HepG2 (cell line): ENCODE data around the gene LTB4R. TPM values are rescaled to one million over a fixed set of nuclear protein-coding genes. Genes with fewer than 3 reads are reported as not detected.

Source experiments
- CAMTA2 ChIP-seq: sonication (generic); formaldehyde crosslinking; IDR thresholded peaks from 2 replicates; pipeline ENCODE4 v1.4.0; 2020; ENCODE audit warnings: mild to moderate bottlenecking, missing genetic modification reagents, borderline replicate concordance
- DNMT3B ChIP-seq: conservative IDR thresholded peaks from 2 replicates; pipeline ENCODE4 v1.6.1; 2016; ENCODE audit warnings: missing biosample characterization, control low read depth
- GTF3A ChIP-seq: sonication (generic); formaldehyde crosslinking; conservative IDR thresholded peaks from 2 replicates; pipeline ENCODE4 v1.4.0; 2020; ENCODE audit warnings: mild to moderate bottlenecking, missing genetic modification reagents
- MTA1 ChIP-seq: sonication (generic); formaldehyde crosslinking; IDR thresholded peaks from 2 replicates; pipeline ENCODE4 v1.4.0; 2020; ENCODE audit warnings: missing genetic modification reagents, mild to moderate bottlenecking, borderline replicate concordance
- PAF1 ChIP-seq: IDR thresholded peaks from 2 replicates; pipeline ENCODE4 v1.6.1; 2016; ENCODE audit warnings: missing genetic modification reagents, missing compliant biosample characterization
- RBFOX2 ChIP-seq: fragments of 200-400 bp; formaldehyde crosslinking; IDR thresholded peaks from 2 replicates; pipeline ENCODE4 v1.6.1; 2017; ENCODE audit warnings: low read depth, mild to moderate bottlenecking, low read length
- RBM39 ChIP-seq: fragments of 200-400 bp; formaldehyde crosslinking; IDR thresholded peaks from one replicate; pipeline ENCODE4 v1.6.1; 2018; ENCODE audit warnings: antibody characterized with exemption, mild to moderate bottlenecking, low read depth, low read length; ENCODE audit not compliant: poor library complexity, severe bottlenecking
- SNAI1 ChIP-seq: sonication (generic); formaldehyde crosslinking; IDR thresholded peaks from 2 replicates; pipeline ENCODE4 v1.5.0; 2020; ENCODE audit warnings: mild to moderate bottlenecking, missing genetic modification reagents, borderline replicate concordance
- SNAPC2 ChIP-seq: sonication (generic); formaldehyde crosslinking; IDR thresholded peaks from 2 replicates; pipeline ENCODE4 v1.8.1; 2022; ENCODE audit warnings: mild to moderate bottlenecking, missing genetic modification reagents
- STAG1 ChIP-seq: sonication (generic); formaldehyde crosslinking; IDR thresholded peaks from 2 replicates; pipeline ENCODE4 v1.4.0; 2020; ENCODE audit warnings: missing genetic modification reagents
- TOPORS ChIP-seq: sonication (generic); formaldehyde crosslinking; IDR thresholded peaks from 2 replicates; pipeline ENCODE4 v1.8.0; 2023; ENCODE audit warnings: mild to moderate bottlenecking, missing genetic modification reagents
- ZNF235 ChIP-seq: sonication (generic); formaldehyde crosslinking; IDR thresholded peaks from 2 replicates; pipeline ENCODE4 v1.8.1; 2023; ENCODE audit warnings: mild to moderate bottlenecking, missing genetic modification reagents, borderline replicate concordance
- ZNF274 ChIP-seq: sonication (generic); formaldehyde crosslinking; IDR thresholded peaks from 2 replicates; pipeline ENCODE4 v1.5.1; 2020; ENCODE audit warnings: mild to moderate bottlenecking, missing genetic modification reagents
- ZNF354B ChIP-seq: sonication (generic); formaldehyde crosslinking; IDR thresholded peaks from 2 replicates; pipeline ENCODE4 v1.8.0; 2022; ENCODE audit warnings: mild to moderate bottlenecking, missing genetic modification reagents
- ZNF766 ChIP-seq: sonication (generic); formaldehyde crosslinking; IDR thresholded peaks from 2 replicates; pipeline ENCODE4 v1.5.0; 2020; ENCODE audit warnings: missing genetic modification reagents, borderline replicate concordance
- ZNF792 ChIP-seq: IDR thresholded peaks from 2 replicates; pipeline ENCODE4 v1.6.1; 2016
- ZNF850 ChIP-seq: sonication (generic); formaldehyde crosslinking; conservative IDR thresholded peaks from 2 replicates; pipeline ENCODE4 v1.9.0; 2021; ENCODE audit warnings: mild to moderate bottlenecking, missing genetic modification reagents
- ZNF878 ChIP-seq: sonication (generic); formaldehyde crosslinking; IDR thresholded peaks from 2 replicates; pipeline ENCODE4 v1.8.1; 2023; ENCODE audit warnings: mild to moderate bottlenecking, missing genetic modification reagents, moderate library complexity
- polyA plus RNA-seq, 8 experiments: library from polyadenylated mRNA; depleted of rRNA in 3 of 8; stranded (reverse) in 7 of 8; unstranded in 1 of 8; fragments of >200 nt; fragmentation: Illumina TruSeq in 4 of 8; extraction: Trizol in 4 of 8; gene quantifications; 2 replicates each; pipeline versions ENCODE4 v1.2.1 to v1.2.3, GENCODE V29; 2011 to 2016; ENCODE audit warnings: low read depth in 4 of 8, missing spikeins in 1 of 8, mixed read lengths in 1 of 8; ENCODE audit not compliant: insufficient read depth in 1 of 8
- total RNA-seq, 5 experiments: library from RNA; depleted of rRNA; stranded (reverse); fragments of >200 nt; fragmentation: Illumina TruSeq; extraction: Trizol; gene quantifications; 2 replicates each; pipeline ENCODE4 v1.2.3, GENCODE V29; 2016; ENCODE audit warnings: low read depth in 1 of 5
- TF ChIP-seq, protein P1 (sequence below): sonication (generic); formaldehyde crosslinking; IDR thresholded peaks from 2 replicates; pipeline ENCODE4 v1.4.0; 2020; ENCODE audit warnings: mild to moderate bottlenecking, missing genetic modification reagents
- TF ChIP-seq, protein P2 (sequence below): sonication (generic); formaldehyde crosslinking; IDR thresholded peaks from 2 replicates; pipeline ENCODE4 v1.9.0; 2021; ENCODE audit warnings: missing genetic modification reagents, borderline replicate concordance

Gene LTB4R
- total and polyA plus RNA-seq, 2 of the 13 experiments (the other 11 are each of a cell fraction or from before 2014, with no cell fraction given), result 3.2 to 8.2 TPM

DNA sequence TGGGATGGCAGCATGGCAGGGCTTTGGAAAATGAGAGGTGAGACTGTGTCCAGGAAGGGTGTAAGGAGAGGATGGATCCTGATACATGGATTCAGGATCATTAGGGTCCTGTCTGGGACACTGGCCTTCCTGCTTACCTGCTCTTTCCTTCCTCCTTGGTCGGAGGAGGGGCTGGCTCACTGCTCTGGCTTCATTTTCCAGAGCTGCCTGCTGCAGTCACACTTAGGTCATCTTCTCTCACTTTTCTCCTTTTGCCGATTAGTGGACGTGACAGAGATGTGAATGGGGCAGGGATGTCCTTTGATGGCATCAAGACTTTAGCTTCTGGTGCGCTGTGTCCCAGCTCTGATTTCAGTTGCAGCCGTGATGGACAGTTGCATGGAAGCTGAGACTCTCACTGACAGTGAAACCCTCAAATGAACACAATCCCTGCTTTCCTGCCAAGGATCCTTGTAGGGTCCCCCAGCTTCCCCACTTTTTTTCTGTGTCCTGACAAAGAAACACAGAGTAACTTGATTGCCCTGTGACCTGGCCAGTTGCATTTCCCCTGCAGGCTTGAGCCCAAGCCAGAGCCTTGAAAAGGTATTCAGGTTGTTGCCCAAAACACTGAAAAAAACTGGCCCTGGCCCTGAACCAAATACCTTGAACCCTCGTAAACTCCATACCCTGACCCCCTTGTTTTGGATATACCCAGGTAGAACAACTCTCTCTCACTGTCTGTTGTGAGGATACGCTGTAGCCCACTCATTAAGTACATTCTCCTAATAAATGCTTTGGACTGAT, 2.8 kb upstream of the LTB4R start (continued):
- TF ChIP-seq, protein P1, sequence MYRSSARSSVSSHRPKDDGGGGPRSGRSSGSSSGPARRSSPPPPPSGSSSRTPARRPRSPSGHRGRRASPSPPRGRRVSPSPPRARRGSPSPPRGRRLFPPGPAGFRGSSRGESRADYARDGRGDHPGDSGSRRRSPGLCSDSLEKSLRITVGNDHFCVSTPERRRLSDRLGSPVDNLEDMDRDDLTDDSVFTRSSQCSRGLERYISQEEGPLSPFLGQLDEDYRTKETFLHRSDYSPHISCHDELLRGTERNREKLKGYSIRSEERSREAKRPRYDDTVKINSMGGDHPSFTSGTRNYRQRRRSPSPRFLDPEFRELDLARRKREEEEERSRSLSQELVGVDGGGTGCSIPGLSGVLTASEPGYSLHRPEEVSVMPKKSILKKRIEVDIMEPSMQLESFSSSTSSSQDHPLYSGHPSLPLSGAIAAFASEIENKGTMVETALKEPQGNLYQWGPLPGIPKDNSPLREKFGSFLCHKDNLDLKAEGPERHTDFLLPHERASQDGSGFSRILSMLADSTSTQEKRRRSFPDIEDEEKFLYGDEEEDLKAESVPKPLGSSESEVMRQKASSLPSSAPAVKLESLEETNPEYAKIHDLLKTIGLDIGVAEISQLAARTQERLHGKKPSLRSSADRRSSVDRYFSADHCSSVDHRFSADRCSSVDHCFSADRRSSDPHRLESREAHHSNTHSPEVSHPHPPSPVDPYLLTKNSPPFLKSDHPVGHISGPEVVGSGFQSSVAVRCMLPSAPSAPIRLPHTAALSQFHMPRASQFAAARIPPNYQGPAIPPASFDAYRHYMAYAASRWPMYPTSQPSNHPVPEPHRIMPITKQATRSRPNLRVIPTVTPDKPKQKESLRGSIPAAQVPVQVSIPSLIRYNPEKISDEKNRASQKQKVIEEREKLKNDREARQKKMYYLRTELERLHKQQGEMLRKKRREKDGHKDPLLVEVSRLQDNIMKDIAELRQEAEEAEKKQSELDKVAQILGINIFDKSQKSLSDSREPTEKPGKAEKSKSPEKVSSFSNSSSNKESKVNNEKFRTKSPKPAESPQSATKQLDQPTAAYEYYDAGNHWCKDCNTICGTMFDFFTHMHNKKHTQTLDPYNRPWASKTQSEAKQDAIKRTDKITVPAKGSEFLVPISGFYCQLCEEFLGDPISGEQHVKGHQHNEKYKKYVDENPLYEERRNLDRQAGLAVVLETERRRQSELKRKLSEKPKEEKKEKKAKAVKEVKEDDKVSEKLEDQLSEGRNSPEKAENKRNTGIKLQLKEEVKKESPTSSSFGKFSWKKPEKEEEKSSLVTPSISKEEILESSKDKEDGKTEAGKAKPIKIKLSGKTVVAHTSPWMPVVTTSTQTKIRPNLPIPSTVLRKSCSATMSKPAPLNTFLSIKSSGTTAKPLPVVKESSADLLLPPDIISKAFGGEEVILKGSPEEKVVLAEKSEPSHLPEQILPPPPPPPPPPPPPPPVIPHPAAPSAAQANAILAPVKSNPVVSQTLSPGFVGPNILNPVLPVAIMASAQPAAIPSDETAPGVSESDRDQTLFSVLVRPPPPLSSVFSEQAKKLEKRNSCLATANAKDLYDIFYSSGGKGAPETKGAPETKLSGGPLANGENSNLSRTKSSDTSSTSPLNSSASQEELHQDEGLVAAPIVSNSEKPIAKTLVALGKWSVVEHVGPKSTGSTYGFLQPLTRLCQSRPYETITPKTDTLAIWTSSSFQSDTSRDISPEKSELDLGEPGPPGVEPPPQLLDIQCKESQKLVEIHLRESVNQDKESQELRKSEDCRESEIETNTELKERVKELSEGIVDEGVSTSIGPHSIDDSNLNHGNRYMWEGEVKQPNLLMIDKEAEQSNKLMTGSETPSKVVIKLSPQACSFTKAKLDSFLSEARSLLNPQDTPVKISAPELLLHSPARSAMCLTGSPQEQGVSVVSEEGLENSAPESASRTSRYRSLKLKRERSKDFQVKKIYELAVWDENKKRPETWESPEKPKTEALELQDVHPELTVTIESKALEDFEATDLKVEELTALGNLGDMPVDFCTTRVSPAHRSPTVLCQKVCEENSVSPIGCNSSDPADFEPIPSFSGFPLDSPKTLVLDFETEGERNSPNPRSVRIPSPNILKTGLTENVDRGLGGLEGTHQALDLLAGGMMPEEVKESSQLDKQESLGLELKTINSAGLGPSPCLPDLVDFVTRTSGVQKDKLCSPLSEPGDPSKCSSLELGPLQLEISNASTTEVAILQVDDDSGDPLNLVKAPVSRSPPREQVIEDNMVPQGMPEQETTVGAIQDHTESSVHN, result peak; percentile 79; the same call in 1 of the 2 replicates
- TF ChIP-seq ZNF850 (CRISPR knock-in tag) (no peak), TOPORS (CRISPR knock-in tag) (0 out of 2 replicates have a peak, but pooled peaks have one; percentile 46), RBM39 (no peak), CAMTA2 (CRISPR knock-in tag) (peak; percentile 11; the same call in 1 of the 2 replicates), GTF3A (CRISPR knock-in tag) (peak; percentile 34; the same call in 1 of the 2 replicates), SNAI1 (CRISPR knock-in tag) (0 out of 2 replicates have a peak, but pooled peaks have one; percentile 27), SNAPC2 (CRISPR knock-in tag) (no peak), DNMT3B (CRISPR knock-in tag) (no peak), ZNF235 (CRISPR knock-in tag) (0 out of 2 replicates have a peak, but pooled peaks have one; percentile 11), ZNF354B (CRISPR knock-in tag) (peak; percentile 95), MTA1 (CRISPR knock-in tag) (no peak), STAG1 (CRISPR knock-in tag) (no peak), ZNF766 (CRISPR knock-in tag) (no peak; the same call in 1 of the 2 replicates), ZNF792 (CRISPR knock-in tag) (no peak), ZNF878 (CRISPR knock-in tag) (no peak), ZNF274 (CRISPR knock-in tag) (no peak), RBFOX2 (peak; percentile 50; the same call in 1 of the 2 replicates), PAF1 (CRISPR knock-in tag) (no peak)
- TF ChIP-seq, protein P2, sequence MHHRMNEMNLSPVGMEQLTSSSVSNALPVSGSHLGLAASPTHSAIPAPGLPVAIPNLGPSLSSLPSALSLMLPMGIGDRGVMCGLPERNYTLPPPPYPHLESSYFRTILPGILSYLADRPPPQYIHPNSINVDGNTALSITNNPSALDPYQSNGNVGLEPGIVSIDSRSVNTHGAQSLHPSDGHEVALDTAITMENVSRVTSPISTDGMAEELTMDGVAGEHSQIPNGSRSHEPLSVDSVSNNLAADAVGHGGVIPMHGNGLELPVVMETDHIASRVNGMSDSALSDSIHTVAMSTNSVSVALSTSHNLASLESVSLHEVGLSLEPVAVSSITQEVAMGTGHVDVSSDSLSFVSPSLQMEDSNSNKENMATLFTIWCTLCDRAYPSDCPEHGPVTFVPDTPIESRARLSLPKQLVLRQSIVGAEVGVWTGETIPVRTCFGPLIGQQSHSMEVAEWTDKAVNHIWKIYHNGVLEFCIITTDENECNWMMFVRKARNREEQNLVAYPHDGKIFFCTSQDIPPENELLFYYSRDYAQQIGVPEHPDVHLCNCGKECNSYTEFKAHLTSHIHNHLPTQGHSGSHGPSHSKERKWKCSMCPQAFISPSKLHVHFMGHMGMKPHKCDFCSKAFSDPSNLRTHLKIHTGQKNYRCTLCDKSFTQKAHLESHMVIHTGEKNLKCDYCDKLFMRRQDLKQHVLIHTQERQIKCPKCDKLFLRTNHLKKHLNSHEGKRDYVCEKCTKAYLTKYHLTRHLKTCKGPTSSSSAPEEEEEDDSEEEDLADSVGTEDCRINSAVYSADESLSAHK (CRISPR knock-in tag), result no peak
